ENCODE data around the gene ACOXL.

The ACOXL gene

GRCh38 chr2:111122631-111123421 lies 390.5 kb downstream of the ACOXL start:
- peak in 1 of 4 experiments; percentile 16 for DNase-seq (ENCODE audit: low read depth in 4 of 4, low spot score in 1 of 4)

GRCh38 chr2:111123751-111124150 lies 391.4 kb downstream of the ACOXL start:
- DNase-seq (ENCODE audit: low read depth in 4 of 4, low spot score in 1 of 4): no peak

- no peak for DNase-seq (ENCODE audit: low read depth in 4 of 4, low spot score in 1 of 4)
These were observed 394.2 kb downstream of the ACOXL start for GRCh38 chr2:111126581-111126980.

DNA sequence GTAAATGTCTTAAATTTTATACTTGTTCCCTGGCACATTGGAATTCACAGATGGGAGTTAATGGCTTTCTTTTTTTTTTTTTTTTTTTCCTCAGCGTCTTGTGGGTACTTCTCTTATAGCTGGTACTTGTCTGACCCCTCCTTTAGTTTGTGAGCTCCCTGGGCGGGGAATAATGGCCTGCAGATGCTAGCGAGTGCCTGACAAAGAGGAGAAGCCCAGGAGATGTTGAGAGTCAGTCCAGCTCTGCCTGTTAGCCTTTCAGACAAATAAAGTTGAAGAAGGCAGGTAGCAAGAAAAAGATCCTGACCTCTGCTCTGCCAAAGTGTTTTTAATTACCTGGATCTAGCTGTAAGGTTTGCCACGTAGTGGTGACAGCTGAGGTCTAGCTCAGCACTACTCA lies 395.0 kb downstream of the ACOXL start:
- DNase-seq (ENCODE audit: low read depth in 4 of 4, low spot score in 1 of 4): no peak

GRCh38 chr2:111128096-111128495 lies 395.7 kb downstream of the ACOXL start:
- DNase-seq (ENCODE audit: low read depth in 4 of 4, low spot score in 1 of 4): no peak

DNA sequence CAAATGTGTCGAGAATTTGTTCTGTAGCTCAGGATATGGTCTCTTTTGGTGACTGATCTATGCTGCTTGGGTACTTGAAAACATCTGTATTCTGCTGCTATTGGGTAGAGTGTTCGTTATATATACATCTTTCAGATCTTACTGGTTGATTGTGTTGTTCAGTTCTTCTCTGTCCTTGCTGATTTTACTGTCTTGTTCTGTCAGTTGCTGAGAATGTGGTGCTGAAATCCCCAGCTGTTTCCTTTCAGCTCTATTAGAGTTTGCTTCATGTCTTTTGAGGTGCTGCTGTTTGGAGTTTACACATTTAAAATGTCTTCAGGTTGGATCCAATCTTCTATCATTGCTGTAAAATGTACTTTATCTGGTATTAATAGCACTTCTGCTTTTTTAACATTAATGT lies 401.2 kb downstream of the ACOXL start:
- no peak for DNase-seq (ENCODE audit: low read depth in 4 of 4, low spot score in 1 of 4)

GRCh38 chr2:111134055-111134454 lies 401.7 kb downstream of the ACOXL start:
- DNase-seq (ENCODE audit: low read depth in 4 of 4, low spot score in 1 of 4): no peak

GRCh38 chr2:111135237-111135909 lies 403.0 kb downstream of the ACOXL start:
- DNase-seq (ENCODE audit: low read depth in 4 of 4, low spot score in 1 of 4): no peak

DNA sequence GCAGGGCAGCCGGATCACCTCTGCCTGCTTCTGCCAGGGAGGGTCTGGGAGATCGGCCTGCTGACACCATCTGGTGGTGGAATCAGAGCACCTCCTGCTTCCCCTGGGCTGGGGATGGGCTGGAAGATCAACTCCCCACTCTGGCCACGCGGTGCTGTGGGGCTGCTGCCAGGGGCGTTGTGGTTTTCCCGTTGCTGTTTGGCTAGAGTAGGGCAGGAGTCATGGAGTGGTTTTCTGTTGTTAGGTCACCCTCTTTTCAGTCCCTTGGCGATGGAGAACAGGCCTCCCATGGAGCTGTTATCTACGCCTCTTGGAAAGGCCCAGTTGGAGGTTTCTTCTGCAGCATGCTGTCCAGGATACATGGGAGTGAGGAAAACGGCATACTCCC lies 403.5 kb downstream of the ACOXL start:
- DNase-seq (ENCODE audit: low read depth in 4 of 4, low spot score in 1 of 4): no peak

- DNase-seq (ENCODE audit: low read depth in 4 of 4, low spot score in 1 of 4): no peak
These were observed 406.5 kb downstream of the ACOXL start for GRCh38 chr2:111138839-111139238.

DNA sequence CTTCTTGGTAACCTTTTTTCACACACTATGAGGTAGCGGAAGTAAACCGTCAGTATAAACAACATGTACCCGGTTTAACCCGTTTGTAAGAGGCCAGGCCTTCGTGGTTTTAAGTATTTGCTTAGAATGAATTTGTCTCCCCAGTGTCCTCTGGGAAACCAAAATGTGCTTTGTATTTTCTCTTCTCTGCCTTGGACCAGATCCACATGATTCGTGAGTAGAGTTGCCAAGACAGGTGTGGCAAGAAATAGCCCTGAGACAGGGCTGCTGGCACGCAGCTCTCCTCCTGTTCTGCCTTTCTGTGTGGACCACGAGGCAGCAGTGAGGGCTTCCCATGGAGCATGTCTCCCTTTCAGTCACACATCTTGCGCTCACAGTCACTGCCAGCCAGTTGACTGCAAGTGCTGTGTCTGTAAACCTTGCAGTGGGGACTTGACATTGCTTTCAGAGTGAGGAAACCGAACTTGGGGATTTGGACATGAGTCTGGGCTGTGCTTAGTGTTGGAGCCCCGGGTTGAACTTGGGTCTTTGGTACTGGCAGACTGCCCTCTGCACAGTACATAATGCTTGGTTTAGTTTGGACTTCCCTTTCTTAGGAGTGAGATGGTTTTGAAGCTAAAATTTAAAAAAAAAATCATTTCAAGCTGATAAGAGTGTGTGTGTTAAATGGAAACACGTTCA lies 407.4 kb downstream of the ACOXL start:
- DNase-seq (ENCODE audit: low read depth in 4 of 4, low spot score in 1 of 4): no peak

GRCh38 chr2:111140815-111141214 lies 408.4 kb downstream of the ACOXL start:
- no peak for DNase-seq (ENCODE audit: low read depth in 4 of 4, low spot score in 1 of 4)

DNA sequence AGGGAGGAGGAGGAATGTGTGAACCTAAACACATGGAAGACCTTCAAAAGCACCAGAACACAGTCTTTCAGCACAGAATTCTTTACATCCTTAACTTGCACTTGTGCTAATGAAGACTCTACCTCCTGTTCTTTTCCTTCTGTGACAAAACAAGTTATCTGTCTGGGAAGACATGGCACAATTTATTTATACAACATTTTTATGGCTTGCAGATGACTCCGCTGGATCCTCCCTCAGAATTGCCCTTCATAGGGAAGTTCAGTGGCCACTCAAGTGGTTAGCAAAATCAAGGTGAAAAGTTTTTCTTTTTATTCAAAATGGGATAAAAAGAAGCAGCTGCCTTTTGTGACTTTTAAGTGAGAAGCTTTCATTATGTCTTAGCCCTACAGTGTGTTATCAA lies 409.7 kb downstream of the ACOXL start:
- no peak for DNase-seq (ENCODE audit: low read depth in 4 of 4, low spot score in 1 of 4)

- DNase-seq (ENCODE audit: low read depth in 4 of 4, low spot score in 1 of 4): no peak
These were observed 410.9 kb downstream of the ACOXL start for GRCh38 chr2:111143107-111143842.

GRCh38 chr2:111143843-111144198 lies 411.4 kb downstream of the ACOXL start:
- DNase-seq (ENCODE audit: low read depth in 4 of 4, low spot score in 1 of 4): no peak

- DNase-seq (ENCODE audit: low read depth in 4 of 4, low spot score in 1 of 4): no peak
These were observed 412.9 kb downstream of the ACOXL start for GRCh38 chr2:111145103-111145760.

- no peak for DNase-seq (ENCODE audit: low read depth in 4 of 4, low spot score in 1 of 4)
These were observed 413.6 kb downstream of the ACOXL start for GRCh38 chr2:111145951-111146350.

DNA sequence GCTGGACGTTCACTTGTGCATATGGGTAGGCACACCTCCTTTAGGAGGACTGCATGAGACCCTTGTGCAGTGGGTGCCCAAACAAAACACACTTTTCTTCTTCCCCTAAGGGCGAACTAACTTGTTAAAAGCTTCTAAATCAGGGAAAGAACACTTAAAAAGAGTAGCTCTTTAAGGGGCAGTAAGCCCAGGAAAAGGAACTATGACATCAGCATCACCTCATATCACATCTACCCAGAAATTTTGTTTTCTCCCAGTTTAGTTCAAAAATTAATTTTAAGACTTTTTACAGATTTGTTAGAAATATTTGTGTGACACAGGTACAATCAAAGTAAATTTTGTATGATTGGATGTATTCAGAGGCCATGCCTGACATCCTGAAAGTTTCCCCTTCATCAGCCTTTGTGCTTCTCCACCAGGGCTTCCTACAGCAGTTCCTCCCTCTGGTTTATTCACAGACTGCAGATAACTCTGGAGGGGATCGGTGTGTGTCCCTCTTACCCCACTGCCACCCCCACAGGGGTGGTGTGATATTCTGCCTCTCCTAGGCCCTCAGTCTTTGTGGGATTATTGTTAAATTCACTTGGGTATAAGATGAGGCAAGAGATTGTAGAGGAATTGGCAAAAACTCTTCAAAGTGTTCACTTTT lies 416.0 kb downstream of the ACOXL start:
- DNase-seq (ENCODE audit: low read depth in 4 of 4, low spot score in 1 of 4): no peak

DNA sequence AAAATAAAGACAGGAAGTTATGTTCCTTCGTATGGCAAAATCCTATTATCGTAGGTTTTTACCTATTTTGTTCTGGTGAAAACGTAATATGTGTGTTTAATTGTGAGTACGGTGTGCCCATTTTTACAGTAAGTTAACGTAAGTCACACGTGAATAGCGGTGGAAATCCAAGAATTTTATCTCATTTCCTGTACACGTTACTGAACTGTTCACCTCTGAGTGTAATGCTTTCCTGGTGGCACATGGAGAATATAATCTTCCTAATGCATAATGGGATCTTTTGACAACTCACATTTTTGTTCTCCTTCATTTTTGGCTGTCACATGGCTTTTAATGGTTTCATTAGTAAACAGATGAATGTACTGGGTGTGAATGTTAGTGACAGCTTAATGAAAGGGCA lies 416.6 kb downstream of the ACOXL start:
- no peak for DNase-seq (ENCODE audit: low read depth in 4 of 4, low spot score in 1 of 4)

DNA sequence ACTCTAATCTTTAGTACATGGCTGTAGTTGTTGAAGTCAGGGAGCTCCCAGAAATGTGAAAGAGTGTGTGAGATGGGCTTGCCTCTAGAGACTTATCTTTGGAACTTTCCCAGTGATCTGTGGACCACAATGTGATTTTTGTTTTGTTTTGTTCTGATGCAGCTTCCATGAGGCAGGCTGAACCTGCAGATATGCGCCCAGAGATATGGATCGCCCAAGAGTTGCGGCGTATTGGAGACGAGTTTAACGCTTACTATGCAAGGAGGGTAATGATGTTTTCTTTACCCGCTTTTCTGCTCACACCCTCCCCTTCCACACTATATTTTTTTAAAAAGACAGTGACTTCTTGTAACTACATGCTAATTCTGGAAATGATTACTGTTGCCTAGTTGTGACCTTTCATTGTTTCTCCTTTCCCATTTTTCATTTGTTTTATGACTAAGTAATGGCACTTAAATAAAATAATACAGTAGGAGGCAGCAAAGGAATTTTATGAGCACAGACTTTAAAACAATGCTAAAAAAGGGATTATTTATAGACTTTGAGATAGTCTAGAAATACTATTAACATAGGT lies 417.6 kb downstream of the ACOXL start:
- no peak for DNase-seq (ENCODE audit: low read depth in 4 of 4, low spot score in 1 of 4)
